Measurements from ENCODE around the gene NCK1. TPM values are rescaled to one million over a fixed set of nuclear protein-coding genes. Genes with fewer than 3 reads are reported as not detected.

Gene NCK1
- total and polyA plus RNA-seq, 12 donors: 7.6 to 31.8 (median 21.0) TPM

DNA sequence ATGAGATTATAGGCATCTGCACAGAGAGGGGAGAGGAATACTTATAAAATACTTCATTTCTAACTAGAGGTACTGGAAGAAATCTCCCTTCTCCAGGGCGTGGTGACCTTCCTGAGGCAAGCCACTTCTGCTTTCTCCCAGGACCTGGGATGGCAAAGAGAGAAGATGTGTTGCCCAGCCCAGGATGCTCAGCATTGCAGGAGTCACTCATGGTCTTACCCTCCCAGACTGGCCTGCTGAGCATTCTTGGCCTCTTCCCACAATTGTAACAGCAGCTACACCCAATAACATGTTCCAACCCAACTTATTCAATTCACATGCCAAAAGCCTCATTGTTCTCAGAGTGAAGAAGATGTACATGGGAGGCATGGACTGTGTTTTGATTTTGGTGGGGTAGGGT, 133.6 kb downstream of the NCK1 start:
- Histone ChIP-seq H3K4me3 (no peak overlapping the region), H3K27ac (peak overlapping the region; percentile 67 to 89 (median 81)), H3K9me3 (peaks cover 0 to 4% (median 0%) of the 10 kb centered on the region in 11 donors), H3K27me3 (no peaks in the 10 kb centered on the region), H3K36me3 (no peaks in the 10 kb centered on the region), H3K4me1 (peaks cover 4 to 26% (median 18%) of the 10 kb centered on the region in 9 donors)
- TF ChIP-seq, protein P1, sequence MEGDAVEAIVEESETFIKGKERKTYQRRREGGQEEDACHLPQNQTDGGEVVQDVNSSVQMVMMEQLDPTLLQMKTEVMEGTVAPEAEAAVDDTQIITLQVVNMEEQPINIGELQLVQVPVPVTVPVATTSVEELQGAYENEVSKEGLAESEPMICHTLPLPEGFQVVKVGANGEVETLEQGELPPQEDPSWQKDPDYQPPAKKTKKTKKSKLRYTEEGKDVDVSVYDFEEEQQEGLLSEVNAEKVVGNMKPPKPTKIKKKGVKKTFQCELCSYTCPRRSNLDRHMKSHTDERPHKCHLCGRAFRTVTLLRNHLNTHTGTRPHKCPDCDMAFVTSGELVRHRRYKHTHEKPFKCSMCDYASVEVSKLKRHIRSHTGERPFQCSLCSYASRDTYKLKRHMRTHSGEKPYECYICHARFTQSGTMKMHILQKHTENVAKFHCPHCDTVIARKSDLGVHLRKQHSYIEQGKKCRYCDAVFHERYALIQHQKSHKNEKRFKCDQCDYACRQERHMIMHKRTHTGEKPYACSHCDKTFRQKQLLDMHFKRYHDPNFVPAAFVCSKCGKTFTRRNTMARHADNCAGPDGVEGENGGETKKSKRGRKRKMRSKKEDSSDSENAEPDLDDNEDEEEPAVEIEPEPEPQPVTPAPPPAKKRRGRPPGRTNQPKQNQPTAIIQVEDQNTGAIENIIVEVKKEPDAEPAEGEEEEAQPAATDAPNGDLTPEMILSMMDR (IDR thresholded peaks at IDR 0.05): no peak
- WGBS, 2 donors: 74 to 95% methylated on average over 1 of the region's 1 CpG
- ATAC-seq (peak in 7 of 8 donors; percentile 31 to 75 (median 59)), DNase-seq (no peak)
- intact Hi-C loops (cut with DNase I): loop anchor here in 1 of 10 donors (5.0 kb wide), 1 partner anchor 243 kb away; the partner anchor contains the start of gene STAG1

Other genes with a start within 250 kb of the NCK1 start
- 10 to 100 TPM; 16.4 to 27.6 (median 19.8) TPM for gene STAG1, start 109.8 kb upstream of the NCK1 start, total RNA-seq
- 1 to 10 TPM; 8.0 to 9.0 TPM for gene STAG1, start 109.8 kb upstream of the NCK1 start, polyA plus RNA-seq
- 1 to 10 TPM; 1.7 to 5.1 (median 2.4) TPM for gene SLC35G2, start 43.1 kb upstream of the NCK1 start, total RNA-seq
- gene SLC35G2, start 43.1 kb upstream of the NCK1 start, polyA plus RNA-seq: 1 to 10 TPM; 4.3 to 5.6 TPM
- under 1 TPM in 8 of 10 donors, not detected in 2; 0.12 to 0.64 (median 0.32) TPM for gene IL20RB, start 95.8 kb downstream of the NCK1 start, total RNA-seq
- gene IL20RB, start 95.8 kb downstream of the NCK1 start, polyA plus RNA-seq: under 1 TPM; 0.66 to 0.71 TPM

Data from heart right ventricle (tissue), 16 donors.